Activated CD4-positive, alpha-beta T cell treated with anti-CD3 and anti-CD28 coated beads, Interleukin-2, amount 50 U/mL, for 16 hours (primary cell): ENCODE measurements around the gene MOB1A.
"Not testable (repeated sequence)": the region's sequence is repeated elsewhere in the genome, so short reads cannot be mapped to it uniquely, and the experiment has no call there.

Experiments
- DNase-seq: peaks from one replicate; pipeline ENCODE4 v3.0.0-alpha.2; 2020

MOB1A gene

GRCh38 chr2:74198461-74199274, 20.0 kb upstream of the MOB1A start, which contains the start of gene MTHFD2:
Gene MTHFD2 (plus strand): TSS chr2:74198615. CDS start chr2:74198642, 27 bp downstream.
- peak; percentile 98 for DNase-seq

GRCh38 chr2:74198023-74198460, 19.4 kb upstream of the MOB1A start:
- DNase-seq: no peak

- DNase-seq: no peak
Measured at GRCh38 chr2:74197049-74197448, 18.4 kb upstream of the MOB1A start.

GRCh38 chr2:74194799-74195198, 16.1 kb upstream of the MOB1A start:
- no peak for DNase-seq

GRCh38 chr2:74191596-74192380, 13.1 kb upstream of the MOB1A start:
- DNase-seq: no peak

- DNase-seq: no peak
Measured at GRCh38 chr2:74188696-74189095, 10.0 kb upstream of the MOB1A start.

GRCh38 chr2:74188018-74188601, 9.4 kb upstream of the MOB1A start:
- DNase-seq: no peak

GRCh38 chr2:74186706-74187105, 8.0 kb upstream of the MOB1A start:
- DNase-seq: not testable (repeated sequence)

- peak; percentile 83 for DNase-seq
Measured at GRCh38 chr2:74186038-74186437, 7.4 kb upstream of the MOB1A start.

- DNase-seq: no peak
Measured at GRCh38 chr2:74183878-74184277, 5.2 kb upstream of the MOB1A start.

GRCh38 chr2:74181739-74182138, 3.1 kb upstream of the MOB1A start:
- DNase-seq: peak; percentile 60

- DNase-seq: no peak
Measured at GRCh38 chr2:74179063-74179865, 585 bp upstream of the MOB1A start.

GRCh38 chr2:74177696-74178095, 983 bp downstream of the MOB1A start:
- no peak for DNase-seq

GRCh38 chr2:74174909-74175308, 3.8 kb downstream of the MOB1A start:
- no peak for DNase-seq

- peak; percentile 31 for DNase-seq
Measured at GRCh38 chr2:74168739-74169138, 9.9 kb downstream of the MOB1A start.

- no peak for DNase-seq
Measured at GRCh38 chr2:74164761-74165160, 13.9 kb downstream of the MOB1A start.

GRCh38 chr2:74162951-74163350, 15.7 kb downstream of the MOB1A start:
- no peak for DNase-seq

GRCh38 chr2:74155830-74156229, 22.8 kb downstream of the MOB1A start:
- DNase-seq: no peak

- no peak for DNase-seq
Measured at GRCh38 chr2:74152954-74153353, 25.7 kb downstream of the MOB1A start.

- no peak for DNase-seq
Measured at GRCh38 chr2:74149570-74150319, 28.9 kb downstream of the MOB1A start.

GRCh38 chr2:74149247-74149525, 29.5 kb downstream of the MOB1A start:
- no peak for DNase-seq
